GM19463 (cell line): ENCODE measurements around the gene TSKU.

Experiments used
- ATAC-seq: cut with Tn5 transposase; IDR thresholded peaks from one replicate; pipeline ENCODE4 v1.9.1; 2021; ENCODE audit warnings: mild to moderate bottlenecking, moderate library complexity; ENCODE audit not compliant: unreplicated experiment

TSKU gene

DNA sequence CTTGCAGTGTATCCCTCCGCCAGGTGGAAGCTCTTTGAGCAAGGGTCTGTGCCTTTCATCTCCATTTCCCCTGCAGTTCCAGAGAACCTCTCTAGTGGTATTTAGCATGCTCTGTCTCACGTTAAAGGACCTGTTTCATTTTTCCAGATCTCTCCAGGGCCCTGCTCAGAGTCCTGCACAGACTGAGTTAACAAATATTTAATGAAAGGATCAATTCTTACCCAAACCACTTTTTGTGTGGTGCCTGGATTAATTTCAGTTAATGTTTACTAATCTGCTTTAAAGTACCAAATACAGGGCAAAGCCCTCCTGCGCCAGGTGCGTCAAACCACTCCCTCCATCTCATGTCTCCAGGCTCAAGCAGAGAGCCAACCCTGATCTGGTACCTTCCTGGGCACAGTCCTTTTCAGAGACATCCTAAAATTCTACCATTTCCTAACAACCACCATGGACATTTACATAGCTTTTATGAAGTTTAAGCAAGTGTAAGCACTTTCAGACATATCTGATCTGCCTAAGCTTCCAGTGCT, 58.8 kb downstream of the TSKU start:
- ATAC-seq = no peak

- no peak for ATAC-seq
These were observed 60.8 kb downstream of the TSKU start for GRCh38 chr11:76843907-76844306.

GRCh38 chr11:76844511-76844910, 61.4 kb downstream of the TSKU start:
- no peak for ATAC-seq

DNA sequence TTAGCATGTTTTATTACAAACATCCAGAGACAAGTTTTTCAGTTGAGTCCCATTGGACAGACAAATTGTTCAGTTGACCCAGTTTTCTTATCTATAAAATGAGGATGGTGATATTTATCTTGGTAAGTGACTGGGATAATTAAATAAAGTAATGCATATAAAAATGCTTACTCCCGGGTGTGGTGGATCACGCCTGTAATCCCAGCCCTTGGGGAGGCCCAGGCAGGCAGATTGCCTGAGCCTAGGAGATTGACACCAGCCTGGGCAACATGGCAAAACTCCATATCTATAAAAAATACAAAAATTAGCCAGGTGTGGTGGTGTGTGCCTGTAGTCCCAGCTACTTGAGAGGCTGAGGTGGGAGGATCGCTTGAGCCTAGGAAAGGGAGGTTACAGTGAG, 61.9 kb downstream of the TSKU start:
- ATAC-seq = no peak

DNA sequence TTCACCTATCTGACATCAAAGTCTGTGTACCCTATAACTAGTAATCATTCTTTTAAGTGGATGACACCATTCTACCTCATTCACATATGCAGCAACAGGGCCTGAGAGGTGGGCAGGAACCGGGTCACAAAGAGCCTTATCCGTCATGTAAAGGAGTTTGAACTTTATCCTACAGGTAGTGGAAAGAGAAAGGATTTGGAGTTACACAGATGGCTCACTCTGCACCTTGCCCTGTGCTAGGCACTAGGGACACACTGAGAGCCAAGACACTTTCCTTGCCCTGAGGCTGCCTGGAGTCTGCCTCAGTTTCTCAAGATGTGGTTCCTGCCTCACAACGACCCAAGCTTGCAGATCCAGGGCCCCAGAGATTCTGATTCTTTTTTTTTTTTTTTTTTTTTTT, 63.3 kb downstream of the TSKU start:
- no peak for ATAC-seq
